PC-9 (cell line): ENCODE results near the gene C11orf21.

Source experiments
- CTCF ChIP-seq: fragments of 200-600 bp; sonication (generic); conservative IDR thresholded peaks from 2 replicates; pipeline ENCODE4 v1.6.1; 2017; ENCODE audit warnings: mixed run types, antibody characterized with exemption, mild to moderate bottlenecking, moderate library complexity
- EZH2 ChIP-seq: fragments of 200-600 bp; sonication (generic); IDR thresholded peaks from 2 replicates; pipeline ENCODE4 v1.8.0; 2017; ENCODE audit warnings: antibody characterized with exemption, low read depth

- TF ChIP-seq CTCF: no peak
- TF ChIP-seq EZH2: no peak
These were observed 38.6 kb downstream of the C11orf21 start for GRCh38 chr11:2263071-2263565.
